Upper lobe of left lung (tissue), 6 donors: ENCODE data around the gene GRK3. TPM values are rescaled to one million over a fixed set of nuclear protein-coding genes. Genes with fewer than 3 reads are reported as not detected.

ENCODE experiments used
- ATAC-seq, 2 donors: fragments of 200-7000 bp; cut with Tn5 transposase; one replicate each; pipeline ENCODE4 v1.9.1; 2022; ENCODE audit warnings: mild to moderate bottlenecking in 2 of 2, moderate library complexity in 2 of 2; ENCODE audit not compliant: low FRiP score in 2 of 2
- DNase-seq, 2 donors: peaks; one replicate each; pipeline ENCODE4 v3.0.0-alpha.2; 2019 to 2020
- H3K27ac ChIP-seq, 4 donors: fragments of 200-600 bp; sonication (generic); one replicate each; pipeline ENCODE4 v1.5.1; 2016 to 2019
- H3K27me3 ChIP-seq, 4 donors: fragments of 200-600 bp; sonication (generic); one replicate each; pipeline ENCODE4 v1.5.1; 2017 to 2019
- H3K36me3 ChIP-seq, 4 donors: fragments of 200-600 bp; sonication (generic); one replicate each; pipeline ENCODE4 v1.5.1; 2016 to 2019
- H3K4me1 ChIP-seq, 4 donors: fragments of 200-600 bp; sonication (generic); one replicate each; pipeline ENCODE4 v1.5.1; 2018 to 2019
- H3K4me3 ChIP-seq, 4 donors: fragments of 200-600 bp; sonication (generic); one replicate each; pipeline ENCODE4 v1.5.1; 2017 to 2019; ENCODE audit warnings: mild to moderate bottlenecking in 2 of 4, moderate library complexity in 1 of 4
- H3K9me3 ChIP-seq, 4 donors: fragments of 200-600 bp; sonication (generic); one replicate each; pipeline ENCODE4 v1.5.1; 2018 to 2019
- EP300 ChIP-seq, 4 donors: sonication (generic); formaldehyde crosslinking; IDR thresholded peaks; one replicate each; pipeline ENCODE4 v1.5.1; 2017; ENCODE audit warnings: antibody characterized with exemption in 4 of 4, control low read depth in 2 of 4
- POLR2A ChIP-seq, 4 donors: fragments of 450-650 bp; IDR thresholded peaks; one replicate each; pipeline ENCODE4 v1.5.1; 2016 to 2017; ENCODE audit warnings: antibody characterized with exemption in 4 of 4, mild to moderate bottlenecking in 2 of 4
- POLR2AphosphoS5 ChIP-seq, 2 donors: sonication (generic); formaldehyde crosslinking; IDR thresholded peaks; one replicate each; pipeline ENCODE4 v1.5.1; 2017; ENCODE audit warnings: antibody characterized with exemption in 2 of 2
- WGBS, 2 donors: methylation state at CpG; one replicate each; pipeline ENCODE4 v1.1.5; 2017 to 2018; 5-methylcytosine and 5-hydroxymethylcytosine counted together
- total RNA-seq, 6 donors: library from RNA; depleted of rRNA in 4 of 6; stranded (reverse); fragments of >200 nt in 4 of 6; gene quantifications; one replicate each; pipeline versions ENCODE4 v1.1.0 to v1.2.1, GENCODE V29; 2016 to 2021
- TF ChIP-seq, protein P1 (sequence below), 6 experiments: fragments of 450-650 bp in 4 of 6; fragments of 200-600 bp in 2 of 6; sonication (generic) in 2 of 6; IDR thresholded peaks; one replicate each; pipeline ENCODE4 v1.5.1; 2016 to 2019; ENCODE audit warnings: antibody characterized with exemption in 6 of 6
- donor health status: DM: no; HTN: no; CAD: no; lungs with moderate emphysema.
- donor health status: DM: no; HTN: yes; CAD: no; lungs with severe emphysema.

Gene GRK3
- total RNA-seq, 6 donors from 2014 or later: 16.0 to 25.2 (median 21.6) TPM

- no peak for ATAC-seq
- TF ChIP-seq POLR2AphosphoS5 (IDR thresholded peaks at IDR 0.05): no peak
- TF ChIP-seq EP300 (IDR thresholded peaks at IDR 0.05): no peak
- TF ChIP-seq, protein P1, sequence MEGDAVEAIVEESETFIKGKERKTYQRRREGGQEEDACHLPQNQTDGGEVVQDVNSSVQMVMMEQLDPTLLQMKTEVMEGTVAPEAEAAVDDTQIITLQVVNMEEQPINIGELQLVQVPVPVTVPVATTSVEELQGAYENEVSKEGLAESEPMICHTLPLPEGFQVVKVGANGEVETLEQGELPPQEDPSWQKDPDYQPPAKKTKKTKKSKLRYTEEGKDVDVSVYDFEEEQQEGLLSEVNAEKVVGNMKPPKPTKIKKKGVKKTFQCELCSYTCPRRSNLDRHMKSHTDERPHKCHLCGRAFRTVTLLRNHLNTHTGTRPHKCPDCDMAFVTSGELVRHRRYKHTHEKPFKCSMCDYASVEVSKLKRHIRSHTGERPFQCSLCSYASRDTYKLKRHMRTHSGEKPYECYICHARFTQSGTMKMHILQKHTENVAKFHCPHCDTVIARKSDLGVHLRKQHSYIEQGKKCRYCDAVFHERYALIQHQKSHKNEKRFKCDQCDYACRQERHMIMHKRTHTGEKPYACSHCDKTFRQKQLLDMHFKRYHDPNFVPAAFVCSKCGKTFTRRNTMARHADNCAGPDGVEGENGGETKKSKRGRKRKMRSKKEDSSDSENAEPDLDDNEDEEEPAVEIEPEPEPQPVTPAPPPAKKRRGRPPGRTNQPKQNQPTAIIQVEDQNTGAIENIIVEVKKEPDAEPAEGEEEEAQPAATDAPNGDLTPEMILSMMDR (IDR thresholded peaks at IDR 0.05): no peak
- no peak for TF ChIP-seq POLR2A (IDR thresholded peaks at IDR 0.05)
- 77 to 80% methylated on average over 6 of the region's 6 CpGs for WGBS, 2 donors
- no peak for DNase-seq
- H3K36me3 ChIP-seq: peaks cover 0 to 16% (median 5%) of the 10 kb centered on the region in 4 donors
- no peak overlapping the region for H3K27ac ChIP-seq
- no peaks in the 10 kb centered on the region for H3K4me1 ChIP-seq
- no peaks in the 10 kb centered on the region for H3K27me3 ChIP-seq
- no peak overlapping the region for H3K4me3 ChIP-seq
- no peaks in the 10 kb centered on the region for H3K9me3 ChIP-seq
Observed at GRCh38 chr22:25711491-25711890, 147.0 kb downstream of the GRK3 start.

DNA sequence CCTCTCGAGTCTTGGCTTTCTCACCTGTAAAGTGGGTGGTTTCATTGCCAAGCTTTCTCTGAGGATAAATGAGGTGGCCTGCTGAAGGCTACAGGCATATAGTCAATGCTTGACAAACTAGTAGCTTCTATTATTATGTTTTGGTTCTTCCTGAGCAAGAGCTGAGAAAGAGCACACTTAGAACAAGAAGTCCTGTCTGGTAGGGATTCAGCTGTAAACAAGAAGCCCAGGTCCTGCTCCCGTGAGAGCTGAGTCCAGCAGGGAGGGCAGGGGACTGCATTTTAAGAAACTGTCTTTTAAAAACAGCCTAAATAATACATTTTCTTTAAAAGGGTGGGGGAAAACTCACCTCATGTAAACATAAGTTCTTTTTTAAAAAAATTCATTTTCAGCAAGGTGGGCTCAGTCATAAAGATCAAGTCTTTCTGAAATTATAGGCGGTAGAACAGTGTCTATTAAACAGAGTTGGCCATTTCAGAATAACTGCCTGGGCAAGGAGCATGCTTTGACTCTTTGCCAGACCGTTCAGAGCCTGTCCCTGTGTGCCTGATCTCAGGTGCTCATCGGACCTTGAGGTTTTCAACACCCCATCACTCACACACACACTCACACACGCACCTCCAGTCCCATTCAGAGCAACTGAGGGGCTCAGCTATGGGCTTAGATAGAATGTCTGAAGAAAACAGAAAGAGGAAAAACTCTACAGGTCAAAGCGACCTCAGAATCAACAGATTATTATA lies 148.4 kb downstream of the GRK3 start:
- H3K4me1 ChIP-seq: no peaks in the 10 kb centered on the region
- DNase-seq: no peak
- peaks cover 0 to 11% (median 3%) of the 10 kb centered on the region in 4 donors for H3K36me3 ChIP-seq
- no peak overlapping the region for H3K27ac ChIP-seq
- 90 to 91% methylated on average over 7 of the region's 7 CpGs for WGBS, 2 donors
- H3K4me3 ChIP-seq: no peak overlapping the region
- no peak for ATAC-seq
- no peaks in the 10 kb centered on the region for H3K9me3 ChIP-seq
- H3K27me3 ChIP-seq: no peaks in the 10 kb centered on the region
- TF ChIP-seq, protein P1 (IDR thresholded peaks at IDR 0.05): no peak
- TF ChIP-seq POLR2AphosphoS5 (IDR thresholded peaks at IDR 0.05) (no peak), POLR2A (IDR thresholded peaks at IDR 0.05) (no peak), EP300 (IDR thresholded peaks at IDR 0.05) (no peak)

DNA sequence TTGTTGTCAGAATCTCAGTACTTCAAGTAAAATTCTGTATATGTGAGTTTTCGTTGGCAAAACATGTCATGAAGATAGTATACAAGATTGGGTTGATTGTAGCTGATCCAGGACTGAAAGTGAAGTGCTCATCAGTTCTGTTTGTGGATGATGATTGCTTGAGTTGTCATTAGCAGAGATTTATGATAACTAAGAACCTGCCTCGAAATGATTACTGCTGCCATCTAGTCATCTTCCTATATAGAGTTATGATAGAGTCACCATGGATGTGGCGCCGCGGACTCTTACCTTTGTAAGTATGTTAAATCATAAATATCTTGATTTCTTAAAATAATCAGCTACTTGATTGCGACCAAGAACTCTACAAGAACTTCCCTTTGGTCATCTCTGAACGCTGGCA lies 149.6 kb downstream of the GRK3 start:
- Histone ChIP-seq H3K9me3 (no peaks in the 10 kb centered on the region), H3K36me3 (peaks cover 0 to 10% (median 3%) of the 10 kb centered on the region in 4 donors), H3K4me3 (no peak overlapping the region), H3K4me1 (no peaks in the 10 kb centered on the region), H3K27me3 (no peaks in the 10 kb centered on the region), H3K27ac (no peak overlapping the region)
- no peak for TF ChIP-seq POLR2A (IDR thresholded peaks at IDR 0.05)
- TF ChIP-seq, protein P1 (IDR thresholded peaks at IDR 0.05): no peak
- no peak for TF ChIP-seq EP300 (IDR thresholded peaks at IDR 0.05)
- TF ChIP-seq POLR2AphosphoS5 (IDR thresholded peaks at IDR 0.05): no peak
- DNase-seq (no peak), ATAC-seq (no peak)
- WGBS, 2 donors: 93 to 94% methylated on average over 7 of the region's 7 CpGs

DNA sequence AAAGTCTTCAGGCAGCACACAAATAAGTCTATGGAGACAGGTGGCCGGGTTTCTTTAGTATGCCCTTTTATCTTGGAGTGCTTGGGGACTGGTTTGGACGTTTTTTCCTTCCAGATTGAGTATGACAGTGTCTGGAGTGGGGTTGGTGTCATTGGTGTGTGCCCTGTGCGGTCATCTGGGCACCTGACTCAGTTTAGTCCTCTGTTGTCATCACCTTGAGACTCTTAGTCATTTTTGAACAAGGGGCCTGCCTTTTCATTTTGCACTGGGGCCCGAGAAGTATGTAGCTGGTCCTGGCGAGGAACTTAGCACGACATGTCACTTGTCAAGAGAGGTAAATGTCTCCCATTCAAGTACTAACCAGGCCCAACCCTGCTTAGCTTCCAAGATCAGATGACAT lies 150.3 kb downstream of the GRK3 start:
- no peak for ATAC-seq
- WGBS, 2 donors: 88% methylated on average over 6 of the region's 6 CpGs

More for the DNA sequence above, 150.3 kb downstream of the GRK3 start:
- no peaks in the 10 kb centered on the region for H3K4me1 ChIP-seq
- no peak overlapping the region for H3K27ac ChIP-seq
- no peak overlapping the region for H3K4me3 ChIP-seq
- DNase-seq: no peak
- TF ChIP-seq EP300 (IDR thresholded peaks at IDR 0.05) (no peak), POLR2A (IDR thresholded peaks at IDR 0.05) (no peak), POLR2AphosphoS5 (IDR thresholded peaks at IDR 0.05) (no peak)
- TF ChIP-seq, protein P1 (IDR thresholded peaks at IDR 0.05): no peak
- H3K36me3 ChIP-seq: peaks cover 0 to 10% (median 3%) of the 10 kb centered on the region in 4 donors
- no peaks in the 10 kb centered on the region for H3K27me3 ChIP-seq
- no peaks in the 10 kb centered on the region for H3K9me3 ChIP-seq
